Measurements from ENCODE around the gene ZXDC.
A peak's percentile ranks its signal among the peaks of the same experiment; 100 is the strongest.

The ZXDC gene

DNA sequence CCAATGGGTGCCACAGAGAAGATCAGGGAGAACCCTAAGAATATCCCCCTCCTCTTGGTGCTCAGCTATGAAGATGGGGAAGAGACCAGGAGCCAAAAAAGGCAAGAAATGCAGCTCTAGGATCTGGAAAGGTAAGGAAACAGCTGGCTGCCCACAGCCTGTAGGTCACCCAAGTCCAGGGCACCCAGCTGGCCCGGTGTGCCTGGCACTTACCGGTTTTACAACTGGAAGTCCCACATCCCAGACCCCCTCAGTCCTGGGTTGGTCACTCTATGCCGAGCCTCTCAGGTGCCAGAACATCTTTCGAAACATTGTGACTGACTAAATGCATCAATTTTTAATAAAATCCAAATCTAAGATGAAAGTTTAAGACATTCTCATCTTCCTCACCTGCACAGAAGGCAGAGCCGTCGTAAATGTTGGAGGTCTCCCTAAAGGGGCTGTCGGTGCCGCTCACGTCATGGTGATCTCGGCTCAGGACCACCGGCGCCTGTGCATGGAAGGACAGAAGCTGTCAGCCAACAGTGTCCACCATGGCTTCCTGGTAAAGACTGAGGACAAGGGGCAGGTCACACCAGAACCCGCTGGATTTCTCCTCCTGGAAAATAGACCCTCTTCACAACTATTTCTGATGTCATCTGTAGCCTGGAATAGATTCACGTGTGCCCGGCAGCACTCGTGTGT, 13.3 kb upstream of the ZXDC start:
- DNase-seq: no peak

DNA sequence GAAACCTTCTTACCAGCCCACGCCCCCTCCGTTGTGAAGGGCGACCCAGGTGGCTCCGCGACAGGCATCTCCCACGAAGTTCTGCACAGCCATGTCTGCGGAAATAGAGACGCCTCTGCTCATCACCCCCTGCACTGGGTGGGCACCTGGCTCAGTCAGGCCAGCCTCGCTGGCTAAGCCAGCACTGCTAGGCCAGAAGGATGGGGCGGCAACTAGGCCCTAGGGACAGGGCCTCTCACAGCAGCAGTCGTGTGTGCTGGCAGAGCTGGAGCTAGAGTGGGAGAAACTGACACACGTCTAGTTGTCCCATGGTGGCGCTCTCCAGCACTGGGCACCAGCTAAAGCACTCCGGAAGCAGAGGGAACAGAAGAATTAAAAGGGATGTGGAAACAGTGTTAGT, 12.5 kb upstream of the ZXDC start:
- DNase-seq: no peak

DNA sequence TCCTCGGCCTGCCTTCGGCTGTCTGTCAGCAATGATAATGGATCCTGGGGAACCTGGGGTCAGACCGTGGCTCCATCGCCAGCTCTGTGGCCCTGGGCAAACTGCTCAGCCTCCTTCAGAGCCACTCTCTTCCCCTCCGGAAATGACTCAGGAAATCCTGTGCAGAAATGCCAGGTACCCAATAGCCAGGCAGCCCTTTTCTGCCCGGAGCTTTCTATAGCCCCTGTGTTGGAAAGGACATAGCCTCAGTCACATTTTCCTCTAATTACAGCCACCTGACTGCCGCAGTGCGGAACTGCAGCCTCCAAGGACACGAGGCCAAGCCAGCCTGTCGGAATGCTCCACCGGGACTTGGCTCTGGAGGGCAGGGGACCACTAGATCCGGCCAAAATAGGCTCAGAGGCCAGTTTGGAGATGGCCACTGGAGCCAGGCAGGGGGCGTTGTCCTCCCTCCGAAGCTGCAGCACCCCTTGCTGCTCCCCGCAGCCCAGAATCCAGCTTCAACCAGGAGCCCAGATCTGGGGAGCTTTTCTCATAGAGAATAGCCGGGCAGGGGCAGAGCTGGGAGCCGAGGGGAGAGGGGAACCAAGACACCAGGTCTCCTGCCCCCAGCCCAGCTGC, 11.6 kb upstream of the ZXDC start:
- no peak for DNase-seq

DNA sequence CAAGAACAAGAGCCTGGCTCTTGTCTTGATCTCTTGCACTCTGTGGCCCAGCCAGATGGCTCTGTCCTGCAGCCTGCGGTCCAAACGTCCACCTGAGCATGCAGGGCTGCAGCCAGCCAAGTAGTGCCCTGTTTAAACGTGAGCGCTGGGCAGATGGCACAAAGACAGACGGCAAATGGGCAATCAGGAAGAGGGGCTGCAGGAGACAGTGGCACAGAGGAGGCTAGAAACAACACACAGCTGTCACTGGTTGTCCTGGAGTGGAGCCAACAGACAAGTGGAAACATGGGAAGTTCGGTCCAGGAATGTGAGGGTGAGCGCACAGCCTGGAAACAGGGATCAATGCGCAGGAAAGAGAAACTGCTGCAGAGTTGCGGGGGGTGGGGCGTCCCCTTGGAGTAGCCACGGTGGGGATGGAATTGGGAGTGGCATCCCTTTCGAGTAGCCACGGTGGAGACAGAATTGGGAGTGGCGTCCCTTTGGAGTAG, 10.7 kb upstream of the ZXDC start:
- DNase-seq: no peak

DNA sequence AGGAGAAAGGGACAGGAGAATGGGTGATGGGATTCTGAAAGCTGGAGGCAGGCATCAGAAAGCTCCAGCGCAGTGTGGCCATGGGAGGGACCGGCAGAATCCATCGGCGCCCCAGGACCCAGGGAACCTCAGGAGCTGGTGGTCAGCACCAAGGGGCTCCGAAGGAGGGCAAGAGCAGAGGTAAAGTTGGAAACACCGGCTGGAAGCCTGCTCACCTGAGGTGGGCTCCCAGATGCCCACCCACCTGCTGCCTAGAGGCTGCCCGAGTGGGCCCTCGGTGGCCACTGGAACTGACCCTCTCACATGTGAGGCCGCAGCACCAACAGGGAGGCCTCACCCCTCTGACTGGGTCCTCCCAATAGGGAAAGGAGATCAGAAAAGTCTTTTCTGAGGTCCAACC, 10.3 kb upstream of the ZXDC start:
- no peak for DNase-seq

DNA sequence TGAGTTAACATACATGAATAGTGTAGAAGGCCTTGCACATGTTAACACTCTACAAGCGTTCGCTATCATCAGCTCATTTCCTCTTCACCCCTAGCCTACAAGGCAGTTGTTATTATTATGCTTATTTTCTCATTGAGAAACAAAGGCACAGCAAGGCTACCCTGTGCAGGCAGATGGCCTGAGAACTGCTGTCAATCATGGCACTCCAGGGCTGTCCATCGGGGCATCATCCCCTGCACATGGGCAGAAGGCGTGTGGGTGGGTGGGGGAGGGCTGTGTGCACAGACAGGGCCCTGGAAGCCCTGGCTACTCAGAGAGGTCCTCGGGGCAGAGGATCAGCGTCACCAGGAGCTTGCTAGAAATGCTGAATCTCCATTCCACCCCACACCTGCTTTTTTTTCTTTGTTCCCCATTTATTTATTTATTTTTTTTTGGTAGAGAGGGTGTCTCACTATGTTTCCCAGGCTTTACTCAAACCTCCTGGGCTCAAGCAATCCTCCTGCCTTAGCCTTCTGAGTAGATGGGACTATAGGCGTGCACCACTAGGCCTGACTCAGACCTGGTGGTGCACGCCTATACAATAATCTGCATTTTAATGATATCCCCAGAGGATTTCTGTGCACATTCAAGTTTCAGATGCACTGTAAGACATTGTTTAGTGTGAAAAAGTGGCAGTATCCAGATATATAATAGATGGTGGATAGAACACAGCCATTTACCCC, 9.6 kb upstream of the ZXDC start:
- DNase-seq: no peak

DNA sequence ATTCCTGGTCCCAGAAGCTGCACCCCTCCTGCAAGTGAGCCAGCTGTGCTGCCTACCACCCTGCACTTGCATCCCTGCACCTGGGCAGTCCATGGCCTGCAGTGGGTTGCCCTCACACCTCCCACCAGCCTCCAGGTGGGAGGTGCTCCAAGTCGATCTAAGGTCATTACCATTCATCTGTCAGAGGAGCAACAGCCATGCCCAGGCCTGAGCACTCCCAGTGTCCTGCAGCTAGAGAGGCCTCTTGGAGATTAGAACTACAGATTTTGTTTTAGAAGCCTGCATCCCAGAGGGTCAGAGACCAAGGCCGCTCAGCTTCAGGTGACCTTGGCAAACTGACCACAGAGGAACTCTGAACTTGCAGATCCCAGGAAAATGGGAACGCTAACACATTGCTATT, 9.0 kb upstream of the ZXDC start:
- no peak for DNase-seq

DNA sequence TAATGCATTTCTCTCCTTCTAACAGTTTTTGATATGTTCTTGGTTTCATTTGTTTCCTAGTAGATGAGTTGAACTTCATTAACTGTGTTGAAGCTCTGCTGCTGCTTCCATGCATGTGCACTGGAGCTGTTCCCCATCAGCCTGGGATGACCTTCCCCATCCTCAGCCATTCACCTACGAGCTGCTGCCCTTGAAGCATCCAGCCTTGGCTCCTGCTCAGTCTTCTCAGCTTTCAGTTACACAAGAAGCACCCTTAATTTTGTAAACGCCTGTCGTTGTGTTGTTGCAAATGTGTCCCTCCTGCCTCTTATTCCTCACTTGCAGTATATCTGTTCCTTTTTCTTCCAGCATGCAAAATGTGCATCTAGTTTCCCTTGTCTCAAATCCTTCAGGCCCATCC, 8.5 kb upstream of the ZXDC start:
- no peak for DNase-seq

DNA sequence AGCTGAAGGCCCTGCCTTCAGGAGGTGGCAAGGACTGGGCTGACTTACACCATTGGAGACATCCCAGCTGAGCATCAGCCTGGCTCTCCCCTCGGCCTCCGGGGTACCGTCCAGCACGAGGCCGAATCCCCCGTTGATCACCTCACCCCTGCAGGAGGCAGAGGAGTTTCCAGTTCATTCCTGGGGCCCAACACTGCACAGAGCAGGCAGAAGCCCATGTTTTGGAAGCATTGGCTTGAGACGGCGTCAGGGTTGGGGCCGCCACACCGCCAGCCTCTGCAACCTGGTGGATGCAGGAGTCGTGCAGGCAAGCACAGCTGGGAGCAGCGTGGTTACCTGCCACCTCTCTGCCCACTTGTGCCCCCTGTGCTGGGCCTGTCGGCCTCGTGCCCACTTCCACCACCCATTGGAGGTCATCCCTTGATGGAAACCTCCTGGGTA, 7.7 kb upstream of the ZXDC start:
- no peak for DNase-seq

DNA sequence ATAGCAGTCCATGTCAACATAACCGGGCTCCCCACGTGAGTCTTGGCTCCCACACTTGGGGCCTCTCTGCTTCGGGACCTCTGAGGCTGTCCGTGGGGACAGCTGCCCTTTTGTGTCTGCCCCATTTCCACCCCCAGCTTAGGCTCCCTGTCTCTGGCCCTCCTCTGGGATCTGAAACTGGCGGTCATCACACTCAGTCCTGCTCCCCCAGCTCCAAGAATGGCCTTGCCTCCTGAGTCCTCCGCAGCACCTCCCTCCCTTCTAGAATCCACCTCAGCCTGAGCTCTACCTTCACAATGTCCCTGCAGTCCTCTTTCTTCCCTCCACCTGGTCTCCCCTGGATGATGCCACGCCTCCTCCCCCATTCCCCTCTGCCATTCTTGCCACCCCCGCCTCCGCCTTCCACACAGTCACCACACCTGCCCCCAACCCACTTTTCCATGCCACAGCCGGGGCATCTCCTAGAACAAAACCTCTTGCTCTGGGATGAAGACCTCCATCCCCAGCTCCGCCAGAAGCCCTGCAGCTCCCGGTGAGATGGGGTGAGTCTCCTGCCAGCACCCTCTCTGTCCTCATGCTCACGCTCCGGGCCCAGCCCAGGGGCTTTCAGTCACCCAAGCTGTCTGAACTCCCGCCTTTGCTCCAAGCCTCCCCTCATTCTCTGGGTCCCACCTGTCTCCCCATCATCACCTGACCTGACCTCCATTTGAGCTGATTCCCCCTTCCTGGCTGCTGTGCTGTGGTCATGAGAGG, 7.0 kb upstream of the ZXDC start:
- no peak for DNase-seq

DNA sequence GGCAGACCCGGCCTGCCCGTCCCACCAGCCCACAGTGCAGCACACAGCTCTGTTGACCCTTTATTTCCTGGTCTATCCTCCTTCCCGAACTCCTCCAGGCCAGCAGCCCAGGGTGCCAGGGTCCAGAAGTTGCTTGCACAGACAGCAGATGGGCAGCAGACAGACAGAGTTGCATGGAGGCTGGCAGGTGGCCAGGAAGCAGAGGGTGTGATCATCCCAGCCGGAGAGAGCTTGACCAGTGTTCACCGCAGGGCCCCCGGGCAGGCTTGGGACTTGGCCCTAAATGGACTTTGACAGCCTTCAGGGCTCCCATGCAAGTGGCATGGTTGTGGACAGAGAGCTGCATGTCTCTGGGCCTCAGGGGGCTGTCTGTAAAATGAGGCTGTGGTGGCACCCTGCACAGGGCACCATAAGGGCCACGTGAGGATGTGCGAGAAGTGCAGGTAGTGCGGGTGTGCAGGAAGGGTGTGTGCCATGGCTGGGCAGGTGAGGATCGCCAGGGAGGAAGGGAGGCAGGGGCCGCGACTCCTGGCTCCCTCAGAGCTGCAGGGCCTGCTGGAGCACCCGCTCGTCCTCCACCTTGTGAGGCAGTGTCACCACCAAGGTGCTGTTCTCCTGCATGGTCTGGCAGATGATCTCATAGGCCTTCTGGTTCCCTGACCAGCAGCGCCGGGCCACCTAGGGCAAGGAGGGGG, 6.3 kb upstream of the ZXDC start:
- DNase-seq: peak; percentile 59

DNA sequence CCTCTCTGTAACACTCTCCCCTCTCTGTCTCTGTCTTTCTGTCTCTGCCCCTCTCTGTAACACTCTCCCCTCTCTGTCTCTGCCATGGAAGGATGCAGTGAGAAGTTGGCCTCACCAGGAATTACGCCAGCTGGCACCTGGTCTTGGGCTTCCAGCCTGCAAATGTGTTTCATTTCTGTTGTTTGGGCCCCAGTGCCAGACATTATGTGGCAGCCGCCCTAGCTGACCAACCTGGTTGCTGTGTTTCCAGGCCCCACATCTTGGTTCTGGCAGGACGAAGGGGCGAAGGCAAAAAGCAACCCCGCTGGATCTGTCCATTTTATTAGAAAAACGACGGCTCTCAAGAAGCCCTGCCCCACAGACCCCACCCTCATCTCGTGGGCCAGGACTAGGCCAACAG, 5.2 kb upstream of the ZXDC start:
- DNase-seq: no peak

DNA sequence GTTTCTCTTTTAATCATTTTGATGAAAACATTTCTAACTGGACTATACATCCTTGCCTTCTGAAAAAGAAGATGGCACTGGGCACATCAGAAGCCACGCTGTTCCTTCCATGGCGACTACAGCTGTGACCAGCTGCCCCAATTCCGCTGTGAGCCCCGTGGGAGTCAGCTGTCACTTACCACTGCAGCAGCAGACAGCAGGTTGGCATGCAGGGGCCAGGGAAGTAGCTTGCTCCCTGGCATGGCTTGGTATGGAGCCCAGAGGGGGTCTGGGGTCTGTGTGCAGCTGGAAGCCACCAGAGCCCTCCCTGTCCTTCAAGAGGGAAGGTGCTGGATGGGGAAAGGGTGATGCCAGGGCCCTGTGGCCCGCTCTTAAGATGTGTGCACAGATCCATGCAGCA, 4.5 kb upstream of the ZXDC start:
- DNase-seq: no peak

DNA sequence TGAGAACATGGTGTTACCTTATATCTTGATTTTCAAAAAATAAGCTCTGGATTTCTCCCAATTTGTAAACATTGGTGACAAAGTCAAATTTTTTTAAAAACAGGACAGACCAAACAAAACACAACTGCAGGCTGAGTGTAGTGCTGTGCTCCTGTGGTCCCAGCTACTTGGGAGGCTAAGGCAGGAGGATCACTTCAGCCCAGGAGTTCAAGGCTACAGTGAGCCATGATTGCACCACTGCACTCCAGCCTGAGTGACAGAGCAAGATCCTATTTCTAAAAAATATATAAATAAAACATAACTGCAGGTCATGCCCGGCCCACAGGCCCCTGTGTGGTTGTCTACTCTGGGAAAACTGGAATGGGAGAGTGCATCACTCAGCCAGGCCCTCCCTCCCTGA, 4.0 kb upstream of the ZXDC start:
- no peak for DNase-seq

DNA sequence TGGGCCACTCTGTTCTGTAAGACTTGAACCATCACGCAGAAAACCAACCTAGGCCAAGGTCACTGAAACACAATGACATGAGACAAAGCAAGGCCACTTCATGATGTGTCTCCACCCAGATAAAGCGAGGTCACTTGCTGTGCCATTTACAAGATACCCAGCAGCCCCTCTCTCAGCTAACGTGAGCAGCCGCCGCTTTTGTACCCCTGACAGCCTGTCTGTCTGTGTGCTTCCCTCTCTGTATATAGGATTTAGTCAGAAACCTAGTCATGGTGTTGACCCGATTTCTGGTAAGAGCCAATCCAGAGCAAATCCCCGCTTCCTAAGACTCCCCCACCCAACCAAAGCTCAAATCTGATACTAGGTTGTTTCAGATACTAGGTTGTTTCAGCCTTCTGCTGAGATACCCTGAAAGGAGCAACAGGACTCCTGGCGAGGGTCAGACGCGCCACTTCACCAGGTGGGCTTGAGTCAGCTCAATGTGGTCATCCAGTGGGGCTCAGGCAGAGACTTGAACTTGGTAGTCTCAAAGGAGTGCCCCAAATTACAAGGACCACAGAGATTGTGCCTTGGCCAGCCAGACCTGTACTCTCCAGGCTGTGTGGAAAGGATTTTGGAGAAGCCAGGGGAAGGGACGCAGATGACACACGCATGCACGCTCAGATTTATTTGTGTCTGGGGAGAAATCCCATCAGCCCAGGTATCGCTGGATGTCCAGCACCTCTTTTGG, 3.1 kb upstream of the ZXDC start:
- DNase-seq: no peak

DNA sequence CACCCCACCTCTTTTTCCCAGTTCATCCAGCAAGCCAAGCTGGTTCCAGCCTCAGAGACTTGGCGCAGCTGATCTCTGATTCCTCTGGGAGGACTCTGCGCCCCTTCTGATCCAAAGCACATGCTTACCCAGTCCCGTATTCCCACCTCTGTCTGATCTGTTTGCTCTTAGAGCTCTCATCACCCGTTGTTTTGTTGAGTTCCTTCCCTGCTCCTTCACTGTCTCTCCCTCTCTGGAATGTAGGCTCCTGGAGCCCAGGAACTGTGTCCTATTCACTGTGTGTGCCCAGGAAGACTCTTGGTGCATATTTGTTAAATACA, 1.3 kb upstream of the ZXDC start:
- peak; percentile 27 for DNase-seq

DNA sequence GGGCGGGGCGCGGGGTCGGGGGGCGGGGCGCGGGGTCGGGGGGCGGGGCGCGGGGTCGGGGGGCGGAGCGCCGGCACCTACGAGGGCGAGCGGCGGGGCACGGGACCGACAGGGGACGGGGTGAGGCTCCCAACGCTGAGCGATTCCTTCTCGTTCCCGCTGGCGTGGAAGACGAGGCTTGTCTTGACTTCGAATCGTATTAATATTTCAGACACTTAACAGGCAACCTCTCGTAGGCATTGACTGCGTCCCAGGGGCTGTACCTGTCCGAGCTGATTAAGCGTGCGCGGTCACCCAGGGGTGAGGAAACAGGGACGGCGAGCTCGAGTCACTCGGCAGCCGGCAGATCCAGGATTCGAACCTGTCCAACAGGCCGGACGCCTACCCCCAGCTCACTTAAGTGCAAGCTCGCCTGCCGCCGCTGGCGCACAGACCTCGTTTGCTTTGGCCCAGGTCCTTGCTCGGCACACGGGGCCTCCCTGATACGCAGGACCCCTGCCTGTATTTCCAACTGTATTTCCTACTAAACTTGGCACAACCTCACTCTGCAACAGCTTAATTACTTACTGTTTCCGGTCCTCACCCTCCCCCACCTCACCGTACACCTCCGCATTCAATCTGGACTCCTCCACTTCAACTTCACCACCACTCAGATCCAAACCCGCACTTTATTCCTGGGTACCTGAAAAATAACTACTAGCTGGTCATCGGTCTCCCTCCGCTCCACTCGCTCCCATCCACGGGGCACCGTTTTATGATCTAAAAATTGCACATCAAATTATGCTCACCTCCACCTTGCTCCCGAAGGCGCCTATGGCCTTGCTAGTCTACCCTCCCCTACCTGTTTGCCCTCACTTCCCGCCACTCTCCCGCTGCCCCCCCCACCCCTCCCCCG, 722 bp upstream of the ZXDC start:
- DNase-seq: peak; percentile 84

DNA sequence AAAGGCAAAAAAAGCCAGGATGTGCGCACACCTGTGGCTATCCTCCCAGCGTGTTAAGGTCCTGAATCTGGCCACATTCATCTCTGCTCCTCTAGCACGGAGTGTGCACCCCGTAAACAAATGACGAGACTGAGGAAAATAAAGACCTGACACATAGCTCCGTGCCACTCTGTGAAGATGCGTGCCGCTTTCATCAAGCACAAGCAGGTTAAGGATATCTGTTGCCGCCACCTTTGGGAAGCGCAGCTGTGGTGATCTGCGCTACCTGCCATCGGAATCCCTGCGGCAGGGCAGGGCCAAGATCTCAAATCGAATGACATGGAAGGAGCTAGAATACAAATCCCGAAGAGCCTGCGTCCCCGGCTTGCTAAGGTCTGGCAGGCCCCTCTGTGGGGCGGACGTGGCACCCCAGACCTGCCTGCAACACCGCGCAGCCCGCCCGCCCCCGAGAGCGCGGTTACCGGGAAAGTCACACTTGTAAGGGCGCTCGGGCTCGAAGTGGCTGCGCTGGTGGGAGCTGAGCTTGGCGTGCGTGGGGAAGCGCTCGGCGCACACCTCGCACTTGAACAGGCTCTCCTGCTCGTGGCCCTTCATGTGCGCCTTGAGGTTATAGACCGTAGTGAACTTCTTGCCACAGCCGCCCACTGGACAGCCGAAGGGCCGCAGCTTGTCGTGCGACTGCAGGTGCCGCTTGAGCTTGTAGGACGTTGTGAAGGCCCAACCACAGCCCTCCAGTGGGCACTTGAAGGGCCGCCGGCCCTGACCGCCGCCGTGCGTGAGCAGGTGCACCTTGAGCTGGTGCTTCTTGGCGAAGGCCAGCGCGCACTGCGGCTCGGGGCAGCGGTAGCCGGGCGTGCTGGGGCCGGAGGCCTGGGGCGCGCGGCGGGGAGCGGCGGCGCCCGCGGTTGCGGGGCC, 936 bp downstream of the ZXDC start:
- DNase-seq: peak; percentile 57

DNA sequence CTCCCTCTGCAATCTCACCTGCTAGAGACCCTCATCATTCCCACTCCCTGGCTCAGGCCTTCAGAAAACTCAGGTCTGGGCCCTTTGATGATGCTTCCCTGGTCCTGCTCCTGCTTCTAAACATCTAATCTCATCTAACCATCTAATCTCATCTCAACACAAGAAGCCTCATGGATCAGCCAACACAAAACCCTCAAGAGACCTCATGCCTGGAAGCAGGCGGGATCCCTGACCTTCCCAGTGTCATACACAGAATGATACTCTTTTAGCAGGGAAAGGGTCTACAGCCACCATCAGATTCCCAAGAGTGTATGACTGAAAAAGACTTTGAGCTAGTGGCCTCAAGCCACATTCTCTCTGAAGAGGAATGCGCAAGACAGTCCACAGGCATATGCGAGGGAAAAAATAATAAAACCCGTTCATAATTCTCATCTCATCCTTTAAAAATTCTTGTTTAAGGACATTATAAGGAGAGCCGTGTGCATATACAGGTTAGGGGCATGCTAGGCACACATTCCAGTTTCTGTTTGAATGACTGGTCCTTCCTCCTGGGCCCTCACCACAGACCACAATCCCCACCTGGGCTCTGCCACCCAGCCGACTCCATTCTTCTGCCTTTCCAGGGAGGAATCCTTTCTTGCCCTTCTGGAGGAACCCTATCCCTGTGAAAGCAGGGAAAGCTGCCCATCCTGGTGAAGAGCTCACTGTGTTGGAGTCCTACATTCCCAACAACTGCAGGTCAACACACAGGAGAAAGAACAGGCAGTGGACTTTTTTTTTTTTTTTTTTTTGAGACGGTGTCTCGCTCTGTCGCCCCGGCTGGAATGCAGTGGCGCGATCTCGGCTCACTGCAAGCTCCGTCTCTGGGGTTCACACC, 2.2 kb downstream of the ZXDC start:
- DNase-seq: peak; percentile 28
